Esophagus muscularis mucosa (tissue), 4 donors: Measurements from ENCODE around the gene GALNT11. TPM values are rescaled to one million over a fixed set of nuclear protein-coding genes. Genes with fewer than 3 reads are reported as not detected.

Source experiments
- DNase-seq: peaks from one replicate; pipeline ENCODE4 v3.0.0-alpha.2; 2017; ENCODE audit errors: extremely low spot score
- H3K27ac ChIP-seq, 4 donors: fragments of 200-600 bp; sonication (generic); replicated peaks in 1 of 4; 1 replicate in 3 of 4; 2 replicates in 1 of 4; pipeline ENCODE4 v1.5.1; 2016 to 2019; ENCODE audit warnings: mild to moderate bottlenecking in 1 of 4
- H3K27me3 ChIP-seq, 4 donors: fragments of 200-600 bp; sonication (generic); one replicate each; pipeline versions ENCODE4 v1.5.1 to v1.6.0; 2016 to 2019
- H3K36me3 ChIP-seq, 4 donors: fragments of 200-600 bp; sonication (generic); one replicate each; pipeline ENCODE4 v1.5.1; 2016 to 2019
- H3K4me1 ChIP-seq, 4 donors: fragments of 200-600 bp; sonication (generic); one replicate each; pipeline ENCODE4 v1.5.1; 2016 to 2019
- H3K4me3 ChIP-seq, 4 donors: fragments of 200-600 bp; sonication (generic); 1 replicate in 2 of 4; 2 replicates in 2 of 4; pipeline ENCODE4 v1.5.1; 2016 to 2019; ENCODE audit warnings: mild to moderate bottlenecking in 4 of 4, moderate library complexity in 1 of 4
- H3K9me3 ChIP-seq, 4 donors: fragments of 200-600 bp; sonication (generic); 1 replicate in 3 of 4; 2 replicates in 1 of 4; pipeline ENCODE4 v1.5.1; 2016 to 2019
- EP300 ChIP-seq: sonication (generic); formaldehyde crosslinking; IDR thresholded peaks from one replicate; pipeline ENCODE4 v1.6.1; 2017; ENCODE audit warnings: antibody characterized with exemption
- POLR2A ChIP-seq: fragments of 450-650 bp; IDR thresholded peaks from one replicate; pipeline ENCODE4 v1.6.1; 2017; ENCODE audit warnings: antibody characterized with exemption, moderate library complexity, mild to moderate bottlenecking, low read depth
- POLR2AphosphoS5 ChIP-seq, 2 donors: sonication (generic); formaldehyde crosslinking; IDR thresholded peaks; one replicate each; pipeline ENCODE4 v1.6.1; 2017; ENCODE audit warnings: antibody characterized with exemption in 2 of 2
- WGBS: methylation state at CpG from one replicate; pipeline ENCODE4 v1.1.5; 2018; 5-methylcytosine and 5-hydroxymethylcytosine counted together
- intact Hi-C: fragments of 100-400 bp; cut with DNase I; formaldehyde crosslinking; loops from one replicate; pipeline ENCODE4 v1.15.1; 2023
- total RNA-seq, 4 donors: library from RNA; depleted of rRNA; stranded (reverse); fragments of >200 nt; gene quantifications; one replicate each; pipeline versions ENCODE4 v1.1.0 to v1.2.1, GENCODE V29; 2016
- TF ChIP-seq, protein P1 (sequence below), 3 experiments: fragments of 200-600 bp in 2 of 3; fragments of 450-650 bp in 1 of 3; sonication (generic) in 2 of 3; IDR thresholded peaks; one replicate each; pipeline ENCODE4 v1.5.1; 2017 to 2019; ENCODE audit warnings: antibody characterized with exemption in 3 of 3, mild to moderate bottlenecking in 2 of 3, moderate library complexity in 1 of 3

The GALNT11 gene
- total RNA-seq, 4 donors from 2014 or later: 33.2 to 51.8 (median 39.5) TPM

GRCh38 chr7:152046531-152046930, 21.1 kb downstream of the GALNT11 start:
- intact Hi-C loops: no loop called here
- Histone ChIP-seq H3K4me1 (peaks cover 0 to 13% (median 8%) of the 10 kb centered on the region in 4 donors), H3K36me3 (no peaks in the 10 kb centered on the region), H3K27me3 (no peaks in the 10 kb centered on the region), H3K27ac (no peak overlapping the region), H3K9me3 (peaks cover 0 to 19% (median 8%) of the 10 kb centered on the region in 4 donors), H3K4me3 (no peak overlapping the region)
- no peak for DNase-seq
- TF ChIP-seq, protein P1, sequence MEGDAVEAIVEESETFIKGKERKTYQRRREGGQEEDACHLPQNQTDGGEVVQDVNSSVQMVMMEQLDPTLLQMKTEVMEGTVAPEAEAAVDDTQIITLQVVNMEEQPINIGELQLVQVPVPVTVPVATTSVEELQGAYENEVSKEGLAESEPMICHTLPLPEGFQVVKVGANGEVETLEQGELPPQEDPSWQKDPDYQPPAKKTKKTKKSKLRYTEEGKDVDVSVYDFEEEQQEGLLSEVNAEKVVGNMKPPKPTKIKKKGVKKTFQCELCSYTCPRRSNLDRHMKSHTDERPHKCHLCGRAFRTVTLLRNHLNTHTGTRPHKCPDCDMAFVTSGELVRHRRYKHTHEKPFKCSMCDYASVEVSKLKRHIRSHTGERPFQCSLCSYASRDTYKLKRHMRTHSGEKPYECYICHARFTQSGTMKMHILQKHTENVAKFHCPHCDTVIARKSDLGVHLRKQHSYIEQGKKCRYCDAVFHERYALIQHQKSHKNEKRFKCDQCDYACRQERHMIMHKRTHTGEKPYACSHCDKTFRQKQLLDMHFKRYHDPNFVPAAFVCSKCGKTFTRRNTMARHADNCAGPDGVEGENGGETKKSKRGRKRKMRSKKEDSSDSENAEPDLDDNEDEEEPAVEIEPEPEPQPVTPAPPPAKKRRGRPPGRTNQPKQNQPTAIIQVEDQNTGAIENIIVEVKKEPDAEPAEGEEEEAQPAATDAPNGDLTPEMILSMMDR (IDR thresholded peaks at IDR 0.05): no peak
- TF ChIP-seq POLR2AphosphoS5 (IDR thresholded peaks at IDR 0.05) (no peak), EP300 (no peak), POLR2A (no peak)

DNA sequence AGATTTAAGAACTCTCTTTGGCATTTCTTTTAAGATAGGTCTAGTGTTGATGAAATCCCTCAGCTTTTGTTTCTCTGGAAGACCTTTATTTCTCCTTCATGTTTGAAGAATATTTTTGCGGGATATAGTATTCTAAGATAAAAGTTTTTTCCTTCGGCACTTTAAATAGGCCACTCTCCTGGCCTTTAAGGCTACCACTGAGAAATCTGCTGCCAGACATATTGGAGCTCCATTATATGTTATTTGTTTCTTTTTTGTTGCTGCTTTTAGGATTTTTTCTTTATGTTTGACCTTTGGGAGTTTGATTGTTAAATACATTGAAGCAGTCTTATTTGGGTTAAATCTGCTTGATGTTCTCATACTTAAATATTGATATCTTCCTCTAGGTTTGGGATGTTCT, 22.6 kb downstream of the GALNT11 start:
- intact Hi-C loops: no loop called here
- WGBS: 95% methylated on average over 2 of the region's 2 CpGs

GRCh38 chr7:152050547-152050971, 25.1 kb downstream of the GALNT11 start:
- peaks cover 0 to 19% (median 3%) of the 10 kb centered on the region in 4 donors for H3K9me3 ChIP-seq
- no peaks in the 10 kb centered on the region for H3K27me3 ChIP-seq
- H3K27ac ChIP-seq: no peak overlapping the region
- no peaks in the 10 kb centered on the region for H3K36me3 ChIP-seq
- H3K4me1 ChIP-seq: peaks cover 0 to 13% (median 6%) of the 10 kb centered on the region in 4 donors
- no peak overlapping the region for H3K4me3 ChIP-seq
- no peak for DNase-seq
- intact Hi-C loops: no loop called here
- WGBS: 63% methylated on average over 3 of the region's 4 CpGs
- TF ChIP-seq, protein P1 (IDR thresholded peaks at IDR 0.05): no peak

More for the DNA sequence above, 22.6 kb downstream of the GALNT11 start:
- no peak overlapping the region for H3K27ac ChIP-seq
- no peak for DNase-seq
- H3K27me3 ChIP-seq: no peaks in the 10 kb centered on the region
- H3K9me3 ChIP-seq: peaks cover 0 to 19% (median 8%) of the 10 kb centered on the region in 4 donors
- TF ChIP-seq POLR2AphosphoS5 (IDR thresholded peaks at IDR 0.05): no peak
- TF ChIP-seq EP300: no peak
- TF ChIP-seq, protein P1 (IDR thresholded peaks at IDR 0.05): no peak
- no peak for TF ChIP-seq POLR2A
- peaks cover 0 to 13% (median 7%) of the 10 kb centered on the region in 4 donors for H3K4me1 ChIP-seq
- H3K4me3 ChIP-seq: no peak overlapping the region
- H3K36me3 ChIP-seq: no peaks in the 10 kb centered on the region

- Histone ChIP-seq H3K9me3 (peaks cover 0 to 6% (median 0%) of the 10 kb centered on the region in 4 donors), H3K4me1 (peaks cover 0 to 13% (median 6%) of the 10 kb centered on the region in 4 donors), H3K27me3 (no peaks in the 10 kb centered on the region), H3K4me3 (no peak overlapping the region), H3K36me3 (peaks cover 0 to 5% (median 0%) of the 10 kb centered on the region in 4 donors), H3K27ac (no peak overlapping the region)
- no peak for DNase-seq
- intact Hi-C loops: no loop called here
- WGBS: 100% methylated on average over 3 of the region's 3 CpGs
- TF ChIP-seq EP300: no peak
- TF ChIP-seq POLR2A: no peak
- TF ChIP-seq, protein P1 (IDR thresholded peaks at IDR 0.05): no peak
- no peak for TF ChIP-seq POLR2AphosphoS5 (IDR thresholded peaks at IDR 0.05)
These were observed 26.5 kb downstream of the GALNT11 start for GRCh38 chr7:152051968-152052367.

GRCh38 chr7:152052771-152053170, 27.3 kb downstream of the GALNT11 start:
- Histone ChIP-seq H3K36me3 (peaks cover 0 to 5% (median 0%) of the 10 kb centered on the region in 4 donors), H3K4me1 (peaks cover 0 to 13% (median 6%) of the 10 kb centered on the region in 4 donors), H3K27ac (no peak overlapping the region), H3K27me3 (no peaks in the 10 kb centered on the region), H3K9me3 (no peaks in the 10 kb centered on the region), H3K4me3 (no peak overlapping the region)
- intact Hi-C loops: no loop called here
- no peak for DNase-seq
- no peak for TF ChIP-seq POLR2AphosphoS5 (IDR thresholded peaks at IDR 0.05)
- TF ChIP-seq EP300: no peak
- TF ChIP-seq, protein P1 (IDR thresholded peaks at IDR 0.05): no peak
- WGBS: 74% methylated on average over 4 of the region's 4 CpGs
